Measurements from ENCODE around the gene EFCAB6.

The EFCAB6 gene

DNA sequence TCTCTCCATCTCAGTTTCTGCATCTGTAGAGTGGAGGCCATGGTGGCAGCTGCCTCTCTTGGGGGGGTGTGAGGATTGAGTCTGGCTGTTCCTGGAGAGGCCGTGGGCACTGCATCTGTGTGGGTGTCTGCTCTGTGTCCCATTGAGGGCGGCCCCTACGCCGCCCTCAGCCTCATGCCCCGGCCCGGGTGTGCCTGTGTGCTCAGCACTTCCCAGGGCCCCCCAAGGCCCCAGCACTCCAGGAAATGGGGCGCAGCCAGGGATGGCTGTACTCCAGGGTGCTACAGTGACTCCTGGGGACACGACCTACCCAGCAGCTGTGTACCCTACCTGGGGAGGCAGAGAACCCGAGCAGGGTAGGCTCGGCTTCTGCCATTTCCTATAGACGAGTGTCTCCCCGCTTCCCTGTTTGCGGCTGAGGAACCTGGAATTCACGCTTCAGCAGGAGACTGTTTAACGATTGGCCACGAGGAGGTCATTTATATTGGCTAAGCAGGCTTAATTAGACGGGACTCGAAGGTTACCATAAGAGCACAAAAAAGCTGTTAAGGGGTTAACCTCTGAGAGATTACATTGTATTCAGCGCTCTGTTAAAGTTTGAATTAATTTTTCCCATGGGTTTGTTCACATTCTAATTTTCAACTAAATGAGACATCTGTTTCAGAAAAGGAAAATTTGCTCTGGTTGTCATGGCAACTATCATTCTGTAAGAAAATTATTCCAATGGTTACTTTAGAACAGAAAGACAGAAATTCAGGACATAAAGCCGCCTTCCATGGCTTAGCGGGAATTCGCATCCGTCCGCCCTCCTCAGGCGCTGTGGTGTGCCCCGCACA, 323.9 kb downstream of the EFCAB6 start:
- DNase-seq (ENCODE audit: low read depth in 1 of 2, low spot score in 1 of 2), result no peak

DNA sequence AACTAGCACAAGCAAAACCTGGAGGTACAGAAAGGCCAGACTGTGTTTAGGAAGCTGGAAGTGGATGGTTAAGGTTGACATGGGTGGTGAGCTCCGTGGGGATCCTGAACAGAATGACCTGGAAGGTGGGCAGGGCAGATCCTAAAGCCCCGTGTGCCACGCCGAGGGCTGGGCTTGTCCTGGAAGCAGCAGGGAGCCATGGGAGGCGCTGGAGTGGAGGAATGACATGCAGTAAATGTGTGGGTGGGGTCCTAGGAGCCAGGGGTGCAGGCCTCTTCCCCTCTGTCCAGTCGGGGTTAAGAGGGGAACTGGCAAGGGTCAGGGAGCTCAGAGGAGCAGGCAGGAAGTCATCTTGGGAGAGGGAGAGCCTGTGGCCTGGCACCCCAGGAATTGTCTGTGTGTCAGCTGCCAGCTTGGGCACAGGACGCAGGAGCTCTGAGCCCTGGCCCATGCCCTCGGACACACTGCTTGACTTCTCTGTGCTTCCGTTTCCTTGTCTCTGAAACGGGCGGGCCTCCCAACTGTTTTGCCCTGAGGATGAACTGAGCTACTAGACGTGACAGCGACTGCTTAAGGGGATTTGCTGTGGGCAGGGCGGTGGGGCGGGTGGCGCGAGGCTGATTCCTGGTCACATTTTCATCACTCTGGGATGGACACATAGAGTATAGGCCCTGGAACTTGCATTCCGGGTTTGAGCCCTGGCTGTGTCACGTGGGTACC, 324.6 kb downstream of the EFCAB6 start:
- DNase-seq (ENCODE audit: low read depth in 1 of 2, low spot score in 1 of 2), result no peak

DNA sequence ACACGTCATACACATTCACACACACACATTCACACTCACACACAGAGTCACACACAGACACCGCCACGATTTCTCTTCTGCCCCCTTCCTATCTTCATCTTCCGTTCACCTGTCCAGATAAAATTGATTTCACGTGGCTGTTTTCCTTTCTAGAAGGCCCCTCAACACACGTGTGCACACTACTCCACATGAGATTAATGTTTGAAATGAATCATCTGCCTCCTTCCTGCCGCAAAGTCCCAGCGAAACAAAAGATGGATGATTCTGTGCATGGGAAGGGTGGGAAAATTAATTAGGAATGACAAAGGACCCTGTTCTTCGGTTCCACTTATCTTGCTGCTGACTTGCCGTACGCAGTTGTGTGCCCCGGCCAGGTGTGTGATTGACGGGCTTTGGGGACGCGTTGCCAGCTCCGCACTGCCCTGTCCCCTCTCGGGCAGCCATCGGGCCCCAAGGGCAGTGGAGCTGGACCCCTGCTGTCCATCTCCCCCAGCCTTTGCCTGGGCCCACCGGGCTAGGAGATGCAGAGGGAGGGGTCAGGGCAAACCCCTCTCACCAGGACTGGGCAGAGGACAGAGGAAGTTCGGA, 326.5 kb downstream of the EFCAB6 start:
- no peak for DNase-seq (ENCODE audit: low read depth in 1 of 2, low spot score in 1 of 2)

GRCh38 chr22:43484227-43484626, 327.9 kb downstream of the EFCAB6 start:
- DNase-seq (ENCODE audit: low read depth in 1 of 2, low spot score in 1 of 2), result no peak

GRCh38 chr22:43483669-43484068, 328.4 kb downstream of the EFCAB6 start:
- no peak for DNase-seq (ENCODE audit: low read depth in 1 of 2, low spot score in 1 of 2)

DNA sequence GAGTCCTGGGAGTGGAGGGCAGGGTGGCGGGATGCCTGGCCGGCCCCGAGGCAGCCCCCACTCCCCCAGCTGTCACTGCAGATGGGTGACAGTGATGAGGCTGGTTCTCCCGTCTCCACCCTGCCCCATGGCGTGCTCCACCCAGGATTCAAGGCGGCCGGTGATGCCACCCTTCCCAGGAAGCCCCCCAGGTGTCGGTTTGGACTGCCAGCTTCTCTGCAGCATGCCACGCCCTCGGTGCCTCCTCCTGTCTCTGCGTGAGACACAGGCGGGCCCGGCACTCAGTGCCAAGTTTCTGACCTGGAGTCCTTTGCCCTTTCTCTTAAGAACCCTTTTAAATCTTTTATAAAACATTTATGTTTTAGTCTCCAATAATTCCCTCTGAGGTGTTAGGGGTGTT, 328.8 kb downstream of the EFCAB6 start:
- DNase-seq (ENCODE audit: low read depth in 1 of 2, low spot score in 1 of 2), result no peak

- no peak for DNase-seq (ENCODE audit: low read depth in 1 of 2, low spot score in 1 of 2)
Measured at GRCh38 chr22:43482318-43482625, 329.8 kb downstream of the EFCAB6 start.

- DNase-seq (ENCODE audit: low read depth in 1 of 2, low spot score in 1 of 2), result no peak
Measured at GRCh38 chr22:43481568-43482317, 330.4 kb downstream of the EFCAB6 start.

DNA sequence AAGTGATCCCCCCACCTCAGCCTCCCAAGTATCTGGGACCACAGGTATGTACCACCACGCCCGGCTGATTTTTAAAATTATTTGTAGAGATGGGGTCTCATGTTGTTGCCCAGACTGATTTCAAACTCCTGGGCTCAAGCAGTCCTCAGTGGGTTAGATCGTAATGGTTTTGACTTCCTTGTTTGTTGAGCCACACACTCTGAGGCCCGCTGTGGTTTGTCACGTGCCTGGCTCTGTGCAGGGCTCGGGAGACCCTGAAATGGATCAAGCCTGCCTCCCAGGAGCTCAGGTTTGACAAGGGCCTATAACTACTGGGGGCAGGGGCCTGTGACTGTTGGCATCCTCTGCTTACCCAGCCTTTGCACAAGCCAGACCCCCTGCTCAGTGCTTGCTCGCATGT, 332.1 kb downstream of the EFCAB6 start:
- no peak for DNase-seq (ENCODE audit: low read depth in 1 of 2, low spot score in 1 of 2)

- DNase-seq (ENCODE audit: low read depth in 1 of 2, low spot score in 1 of 2), result no peak
Measured at GRCh38 chr22:43479301-43479950, 332.7 kb downstream of the EFCAB6 start.

Measured in stimulated activated CD4-positive, alpha-beta T cell treated with anti-CD3 and anti-CD28 coated beads, Interleukin-15, amount 100 ng/mL, for 1 hour (primary cell).